Measurements from ENCODE around the gene HOXB6.

DNA sequence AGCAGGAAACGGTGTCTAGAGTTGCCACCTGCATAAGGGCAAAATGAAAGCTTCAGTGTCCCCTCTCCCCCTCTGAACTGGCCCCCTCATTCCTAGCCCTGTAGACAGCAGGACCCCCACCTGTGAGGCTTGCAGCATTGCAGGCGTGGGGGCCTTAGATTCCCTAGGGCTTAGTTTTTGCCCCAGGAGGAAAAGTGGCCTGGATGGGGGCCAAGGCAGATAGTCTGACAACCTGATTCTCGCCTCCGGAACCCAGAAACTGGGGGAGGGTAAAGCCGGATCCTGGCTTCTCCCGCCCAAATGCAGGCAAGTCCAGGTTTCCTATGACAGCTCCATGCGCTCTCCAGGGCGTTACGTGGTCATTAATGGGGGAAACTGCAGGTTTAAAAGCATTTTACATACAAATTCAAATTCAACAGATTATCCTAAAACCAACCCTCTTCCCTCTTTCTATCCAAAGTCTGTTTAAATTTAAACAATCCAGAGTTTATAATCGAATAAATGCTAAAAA, 678 bp upstream of the HOXB6 start:
- TF ChIP-seq, protein P1, sequence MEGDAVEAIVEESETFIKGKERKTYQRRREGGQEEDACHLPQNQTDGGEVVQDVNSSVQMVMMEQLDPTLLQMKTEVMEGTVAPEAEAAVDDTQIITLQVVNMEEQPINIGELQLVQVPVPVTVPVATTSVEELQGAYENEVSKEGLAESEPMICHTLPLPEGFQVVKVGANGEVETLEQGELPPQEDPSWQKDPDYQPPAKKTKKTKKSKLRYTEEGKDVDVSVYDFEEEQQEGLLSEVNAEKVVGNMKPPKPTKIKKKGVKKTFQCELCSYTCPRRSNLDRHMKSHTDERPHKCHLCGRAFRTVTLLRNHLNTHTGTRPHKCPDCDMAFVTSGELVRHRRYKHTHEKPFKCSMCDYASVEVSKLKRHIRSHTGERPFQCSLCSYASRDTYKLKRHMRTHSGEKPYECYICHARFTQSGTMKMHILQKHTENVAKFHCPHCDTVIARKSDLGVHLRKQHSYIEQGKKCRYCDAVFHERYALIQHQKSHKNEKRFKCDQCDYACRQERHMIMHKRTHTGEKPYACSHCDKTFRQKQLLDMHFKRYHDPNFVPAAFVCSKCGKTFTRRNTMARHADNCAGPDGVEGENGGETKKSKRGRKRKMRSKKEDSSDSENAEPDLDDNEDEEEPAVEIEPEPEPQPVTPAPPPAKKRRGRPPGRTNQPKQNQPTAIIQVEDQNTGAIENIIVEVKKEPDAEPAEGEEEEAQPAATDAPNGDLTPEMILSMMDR (conservative IDR thresholded peaks at IDR 0.05; ENCODE audit: low read depth, low read length) = no peak
- no peak for TF ChIP-seq EZH2 (IDR thresholded peaks at IDR 0.05; ENCODE audit: borderline replicate concordance, low read depth, low read length, poor library complexity, severe bottlenecking)
